DLD1 (cell line): ENCODE measurements around the gene LAYN.

Experiments
- in situ Hi-C: cut with HindIII; loops from 2 replicates; pipeline ENCODE4 v1.10.0; 2017; ENCODE audit warnings: low sequenced_read_pairs

The LAYN gene

DNA sequence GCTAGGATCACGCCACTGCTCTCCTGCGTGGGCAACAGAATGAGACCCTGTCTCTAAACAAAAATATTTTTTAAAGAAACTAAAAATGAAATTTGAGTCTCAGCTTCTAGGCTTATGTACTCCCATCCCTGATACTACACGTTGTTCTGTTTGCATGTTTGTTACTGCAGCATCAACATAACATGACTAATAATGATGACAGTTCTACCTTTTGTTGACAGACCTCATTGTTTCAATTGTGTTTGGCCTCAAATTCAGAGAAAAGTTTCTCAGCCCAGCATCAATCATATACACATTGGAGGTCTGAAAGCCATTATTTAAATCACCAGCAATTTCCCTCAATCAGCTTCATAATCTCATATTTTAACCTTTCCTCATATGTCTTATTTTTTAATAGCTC, 20.8 kb downstream of the LAYN start:
- in situ Hi-C loops = no loop called here

GRCh38 chr11:111561791-111562325, 21.3 kb downstream of the LAYN start:
- in situ Hi-C loops = no loop called here

DNA sequence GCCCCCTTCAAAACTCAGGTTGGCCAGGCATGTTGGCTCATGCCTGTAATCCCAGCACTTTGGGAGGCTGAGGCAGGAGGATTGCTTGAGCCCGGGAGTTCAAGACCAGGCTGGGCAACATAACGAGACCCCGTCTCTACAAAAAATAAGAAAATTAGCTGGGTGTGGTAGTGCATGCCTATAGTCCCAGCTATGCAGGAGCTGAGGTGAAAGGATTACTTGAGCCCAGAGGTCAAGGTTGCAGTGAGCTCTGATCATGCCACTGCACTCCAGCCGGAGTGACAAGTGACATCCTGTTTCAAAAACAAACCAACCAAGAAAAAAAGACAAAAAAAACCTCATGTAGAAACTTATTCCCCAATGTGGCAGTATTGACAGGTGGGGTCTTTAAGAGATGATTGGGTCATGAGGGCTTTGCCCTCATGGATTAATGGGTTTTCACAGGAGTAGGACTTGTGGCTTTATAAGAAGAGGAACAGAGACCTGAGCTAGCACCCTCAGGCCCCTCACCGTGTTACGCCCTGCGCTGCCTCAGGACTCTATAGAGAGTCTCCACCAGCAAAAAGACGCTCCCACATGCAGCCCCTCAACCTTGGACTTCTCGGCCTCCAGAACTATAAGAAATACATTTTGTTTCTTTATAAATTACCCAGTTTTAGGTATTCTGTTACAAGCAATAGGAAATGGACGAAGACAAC, 22.3 kb downstream of the LAYN start:
- in situ Hi-C loops = no loop called here

DNA sequence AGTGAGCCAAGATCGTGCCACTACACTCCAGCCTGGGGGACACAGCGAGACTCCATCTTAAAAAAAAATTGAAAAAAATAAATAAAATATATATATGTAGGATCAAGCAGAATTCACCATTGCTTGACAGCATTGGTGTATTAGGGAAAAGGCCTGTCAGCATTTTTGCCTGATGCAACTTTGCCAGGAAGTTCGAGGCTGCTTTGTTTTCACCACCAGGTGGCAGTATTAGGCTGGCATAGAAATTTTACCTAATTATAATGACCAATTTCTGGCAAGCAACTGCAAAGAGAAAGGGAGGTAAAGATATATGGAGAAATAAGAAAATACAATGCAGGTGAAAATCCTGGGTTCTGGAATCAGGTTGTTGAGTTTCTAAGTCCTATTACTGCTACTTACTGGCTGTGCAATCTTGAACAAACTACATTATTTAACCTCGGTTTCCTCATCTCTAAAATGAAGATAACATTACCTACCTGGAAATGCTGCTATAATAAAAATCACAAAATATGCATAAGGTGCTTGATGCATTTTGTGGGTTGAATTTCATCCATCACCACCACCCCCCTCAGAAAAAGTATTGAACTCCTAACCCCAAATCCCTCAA, 24.7 kb downstream of the LAYN start:
- in situ Hi-C loops = no loop called here

- in situ Hi-C loops = no loop called here
Observed at GRCh38 chr11:111566324-111566723, 25.8 kb downstream of the LAYN start.

GRCh38 chr11:111569476-111569875, 29.0 kb downstream of the LAYN start:
- in situ Hi-C loops = no loop called here

GRCh38 chr11:111570796-111571195, 30.3 kb downstream of the LAYN start:
- in situ Hi-C loops = no loop called here

GRCh38 chr11:111571829-111572501, 31.4 kb downstream of the LAYN start:
- in situ Hi-C loops = no loop called here

- in situ Hi-C loops = no loop called here
Observed at GRCh38 chr11:111572581-111572980, 32.1 kb downstream of the LAYN start.

DNA sequence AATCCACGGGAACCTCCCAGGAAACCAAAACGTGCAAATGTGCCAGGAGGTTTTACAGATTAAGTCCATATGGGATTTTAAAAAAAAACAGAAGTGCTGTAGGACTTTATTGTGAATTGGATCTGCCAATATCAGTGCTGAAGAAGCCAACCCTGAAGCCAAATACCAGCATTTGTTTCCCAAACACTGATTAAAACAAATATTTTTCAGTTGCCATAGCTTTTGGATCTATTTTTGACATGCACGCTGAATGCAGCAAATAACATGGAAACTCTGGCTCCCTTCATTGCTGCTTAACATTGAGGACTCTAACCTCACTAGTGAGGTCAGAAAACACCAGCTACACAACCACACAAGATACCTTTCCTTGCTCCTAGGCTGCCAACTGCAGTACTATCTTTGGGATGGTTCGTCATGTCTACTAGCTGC, 33.3 kb downstream of the LAYN start:
- in situ Hi-C loops = no loop called here

DNA sequence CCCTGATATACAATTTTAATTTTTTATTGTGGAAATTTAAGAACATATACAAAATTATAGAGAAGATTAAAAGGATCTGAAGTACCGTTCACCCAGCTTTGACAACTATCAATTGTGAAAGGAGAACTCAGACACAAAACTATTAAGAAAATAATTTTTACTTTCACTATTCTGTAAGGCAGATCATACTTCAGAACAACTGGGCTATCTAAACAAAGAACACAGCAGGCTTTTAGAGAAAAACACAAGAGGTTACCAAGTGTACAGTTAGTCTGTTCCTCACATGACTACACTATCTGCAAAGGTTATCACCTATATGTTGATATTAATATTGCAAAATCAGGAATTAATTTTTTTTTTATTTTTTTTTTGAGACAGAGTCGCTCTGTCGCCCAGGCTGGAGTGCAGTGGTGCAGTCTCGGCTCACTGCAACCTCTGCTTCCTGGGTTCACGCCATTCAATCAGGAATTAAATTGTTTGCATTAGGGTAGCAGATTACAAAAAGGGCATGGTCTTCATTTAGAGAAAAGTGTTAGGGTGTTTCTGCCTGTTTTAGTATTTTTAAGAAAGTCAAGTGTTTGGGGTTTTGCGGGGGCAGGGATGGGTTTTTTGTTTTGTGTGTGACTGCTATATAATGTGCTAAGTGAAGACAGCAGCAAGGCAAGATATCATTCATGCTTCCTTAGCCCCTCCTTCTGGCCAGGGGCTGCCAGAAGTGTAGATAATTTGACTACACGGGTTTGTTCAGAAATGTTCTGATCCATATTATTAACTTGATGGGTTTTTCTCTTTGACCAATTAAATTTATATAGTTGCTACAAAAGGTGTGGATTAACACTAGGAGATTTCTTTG, 34.1 kb downstream of the LAYN start:
- in situ Hi-C loops = no loop called here

DNA sequence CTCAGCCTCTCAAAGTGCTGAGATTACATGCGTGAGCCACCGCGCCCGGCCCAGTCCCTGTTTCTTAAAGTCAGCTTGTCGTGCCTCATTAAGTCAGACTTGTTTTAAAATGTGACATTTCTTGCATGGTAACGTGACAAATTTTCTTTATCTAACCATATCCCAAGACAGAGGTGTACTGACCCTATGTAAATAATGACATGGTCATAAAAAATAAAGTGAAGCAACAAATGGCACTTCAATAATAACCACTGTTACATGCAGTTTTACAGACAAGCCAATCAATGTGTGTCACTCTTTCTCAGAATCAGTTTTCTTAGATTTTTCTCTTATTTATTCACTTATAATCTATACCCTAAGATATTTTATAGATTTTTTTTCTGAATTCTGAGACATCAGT, 35.2 kb downstream of the LAYN start:
- in situ Hi-C loops = no loop called here

- in situ Hi-C loops = no loop called here
Observed at GRCh38 chr11:111577821-111578220, 37.3 kb downstream of the LAYN start.

GRCh38 chr11:111581341-111581740, 40.8 kb downstream of the LAYN start:
- in situ Hi-C loops = loop anchor here (10.0 kb wide), 1 partner anchor 263 kb away; no protein-coding TSS in a partner anchor

GRCh38 chr11:111582163-111582562, 41.6 kb downstream of the LAYN start:
- in situ Hi-C loops = loop anchor here (10.0 kb wide), 1 partner anchor 263 kb away; no protein-coding TSS in a partner anchor

GRCh38 chr11:111582881-111583280, 42.4 kb downstream of the LAYN start:
- in situ Hi-C loops = loop anchor here (10.0 kb wide), 1 partner anchor 262 kb away; no protein-coding TSS in a partner anchor

DNA sequence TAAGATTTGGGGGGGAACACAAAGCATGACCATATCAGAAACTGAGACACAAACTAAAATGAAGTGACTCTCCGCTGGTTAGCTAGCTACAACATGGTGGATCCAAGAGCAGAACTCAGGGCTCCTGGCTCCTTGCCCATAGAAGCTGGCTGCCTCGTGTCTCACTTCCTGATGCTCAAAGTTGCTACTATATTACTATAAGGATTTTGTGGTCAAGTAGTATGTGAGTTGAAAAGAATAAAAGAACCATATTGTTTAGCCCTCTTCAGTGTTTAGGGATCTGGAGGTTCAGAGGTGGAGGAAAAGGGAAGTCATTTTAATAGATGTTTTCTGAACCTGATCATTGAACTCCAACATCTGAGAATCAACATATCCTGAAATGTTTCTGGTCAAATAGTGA, 44.9 kb downstream of the LAYN start:
- in situ Hi-C loops = loop anchor here (10.0 kb wide), 1 partner anchor 259 kb away; no protein-coding TSS in a partner anchor

DNA sequence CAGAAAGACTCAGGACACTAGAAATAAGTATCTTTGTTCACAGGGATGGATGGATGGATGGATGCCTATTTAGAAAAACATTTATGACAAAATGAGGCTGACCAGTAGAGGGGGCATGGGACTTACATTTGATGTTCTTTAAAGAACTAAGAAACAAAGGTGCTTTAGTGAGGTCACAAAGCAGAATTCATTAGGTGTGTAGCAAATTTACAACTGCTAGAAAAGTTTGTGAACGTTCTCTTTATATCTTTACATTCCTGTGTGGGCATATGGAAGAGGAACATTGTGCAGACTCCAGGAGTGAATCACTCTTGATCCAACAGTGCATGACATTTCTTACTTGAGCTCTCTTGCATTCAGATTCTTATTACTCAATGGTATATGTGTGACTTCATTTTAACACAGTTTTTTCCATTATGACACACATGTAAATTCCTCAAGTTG, 45.9 kb downstream of the LAYN start:
- in situ Hi-C loops = loop anchor here (10.0 kb wide), 1 partner anchor 258 kb away; no protein-coding TSS in a partner anchor

DNA sequence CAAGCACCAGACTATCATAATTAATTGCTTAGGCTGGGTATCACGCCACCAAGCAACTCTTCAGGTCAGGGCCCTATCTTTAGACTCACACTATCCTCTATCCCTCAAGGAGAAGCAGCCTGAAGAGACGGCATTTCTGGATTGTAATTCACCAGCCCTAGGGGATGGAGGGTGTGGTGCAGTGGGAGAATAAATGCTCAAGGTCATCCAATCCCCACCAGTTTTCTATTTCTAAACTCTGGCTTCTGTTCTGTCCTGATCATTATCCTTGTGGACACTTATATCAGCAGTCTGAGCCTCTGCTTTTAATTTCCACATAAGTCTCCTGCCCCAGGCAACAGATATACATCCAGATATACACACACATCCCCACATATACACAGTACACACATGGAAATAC, 48.6 kb downstream of the LAYN start:
- in situ Hi-C loops = loop anchor here (10.0 kb wide), 1 partner anchor 256 kb away; no protein-coding TSS in a partner anchor

DNA sequence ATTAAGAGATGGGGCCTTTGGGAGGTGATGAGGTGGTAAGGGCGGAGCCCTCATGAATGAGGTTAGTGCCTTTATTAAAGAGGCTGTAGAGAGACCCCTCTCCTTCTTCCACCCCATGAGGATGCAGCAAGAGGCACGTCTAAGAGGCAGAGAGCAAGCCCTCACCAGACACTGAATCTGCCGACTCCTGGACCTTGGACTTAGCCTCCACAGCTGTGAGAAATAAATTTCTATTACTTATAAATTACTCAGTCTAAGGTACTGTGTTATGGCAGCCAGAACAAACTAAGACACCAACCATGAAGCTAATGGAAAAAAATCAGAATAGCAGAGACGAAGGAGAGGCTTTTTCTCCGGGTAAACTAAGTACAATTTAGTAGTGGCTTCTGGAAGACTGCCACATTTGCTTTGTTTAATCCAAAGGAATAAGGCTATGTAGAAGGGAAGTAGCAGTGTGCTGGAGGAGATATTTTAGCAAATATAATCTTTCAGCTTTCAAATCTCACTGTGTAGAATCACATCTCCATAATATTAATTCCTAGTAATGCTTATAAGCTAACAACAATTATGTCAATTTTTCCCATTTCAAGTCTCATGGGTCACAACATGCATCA, 49.5 kb downstream of the LAYN start:
- in situ Hi-C loops = loop anchor here (10.0 kb wide), 1 partner anchor 255 kb away; no protein-coding TSS in a partner anchor
